ENCODE data around the gene TAF10.

DNA sequence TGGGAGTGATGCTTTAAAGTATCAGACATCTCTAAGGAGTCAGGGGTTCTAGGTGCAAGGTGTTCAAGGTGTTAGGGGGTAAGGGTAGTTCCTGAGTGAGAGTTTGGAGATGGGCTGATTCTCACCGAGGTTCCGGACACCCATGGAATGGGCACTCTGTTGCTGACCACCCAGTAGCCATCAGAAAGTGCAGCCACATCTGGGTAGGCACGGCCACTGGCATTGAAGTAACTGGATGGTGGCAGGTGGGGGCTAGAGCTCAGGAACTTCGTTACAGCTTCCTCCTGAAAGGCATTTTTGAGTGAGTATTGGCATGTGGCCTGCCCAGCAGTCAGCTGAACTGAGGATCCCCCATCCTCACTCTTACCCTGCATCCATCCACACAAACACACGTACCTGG, 3.0 kb upstream of the TAF10 start:
- TF ChIP-seq, protein P1, sequence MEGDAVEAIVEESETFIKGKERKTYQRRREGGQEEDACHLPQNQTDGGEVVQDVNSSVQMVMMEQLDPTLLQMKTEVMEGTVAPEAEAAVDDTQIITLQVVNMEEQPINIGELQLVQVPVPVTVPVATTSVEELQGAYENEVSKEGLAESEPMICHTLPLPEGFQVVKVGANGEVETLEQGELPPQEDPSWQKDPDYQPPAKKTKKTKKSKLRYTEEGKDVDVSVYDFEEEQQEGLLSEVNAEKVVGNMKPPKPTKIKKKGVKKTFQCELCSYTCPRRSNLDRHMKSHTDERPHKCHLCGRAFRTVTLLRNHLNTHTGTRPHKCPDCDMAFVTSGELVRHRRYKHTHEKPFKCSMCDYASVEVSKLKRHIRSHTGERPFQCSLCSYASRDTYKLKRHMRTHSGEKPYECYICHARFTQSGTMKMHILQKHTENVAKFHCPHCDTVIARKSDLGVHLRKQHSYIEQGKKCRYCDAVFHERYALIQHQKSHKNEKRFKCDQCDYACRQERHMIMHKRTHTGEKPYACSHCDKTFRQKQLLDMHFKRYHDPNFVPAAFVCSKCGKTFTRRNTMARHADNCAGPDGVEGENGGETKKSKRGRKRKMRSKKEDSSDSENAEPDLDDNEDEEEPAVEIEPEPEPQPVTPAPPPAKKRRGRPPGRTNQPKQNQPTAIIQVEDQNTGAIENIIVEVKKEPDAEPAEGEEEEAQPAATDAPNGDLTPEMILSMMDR (conservative IDR thresholded peaks at IDR 0.05): no peak
- no peak for TF ChIP-seq ZFX (IDR thresholded peaks at IDR 0.05)

Measured in C4-2B (cell line).